ENCODE measurements around the gene VPS13D.

GRCh38 chr1:12537906-12538461 lies 308.2 kb downstream of the VPS13D start:
- TF ChIP-seq CTCF (IDR thresholded peaks at IDR 0.05) (no peak), POLR2AphosphoS5 (IDR thresholded peaks at IDR 0.05; ENCODE audit: low read depth, low read length) (no peak), TCF7L2 (IDR thresholded peaks at IDR 0.05; ENCODE audit: low read depth, low read length) (no peak), REST (IDR thresholded peaks at IDR 0.05; ENCODE audit: insufficient read depth in 1 of 2, low read depth in 2 of 2, low read length in 1 of 2) (no peak), SIN3A (IDR thresholded peaks at IDR 0.05; ENCODE audit: borderline replicate concordance, insufficient read depth, low read depth, low read length) (no peak)

Measured in Panc1 (cell line).